SU-DHL-6 (cell line): ENCODE data around the gene TENM4.

Source experiments
- EZH2phosphoT487 ChIP-seq: fragments of 200-600 bp; sonication (generic), shearing (Covaris generic); conservative IDR thresholded peaks from 2 replicates; pipeline ENCODE4 v1.6.1; 2018; ENCODE audit warnings: mild to moderate bottlenecking, antibody characterized with exemption, low read length, moderate library complexity, mixed read lengths
- TF ChIP-seq, protein P1 (sequence below): fragments of 200-600 bp; sonication (generic); IDR thresholded peaks from one replicate; pipeline ENCODE4 v1.5.1; 2017; ENCODE audit warnings: antibody characterized with exemption, mild to moderate bottlenecking, low read length, moderate library complexity; ENCODE audit not compliant: insufficient read depth, poor library complexity, severe bottlenecking

DNA sequence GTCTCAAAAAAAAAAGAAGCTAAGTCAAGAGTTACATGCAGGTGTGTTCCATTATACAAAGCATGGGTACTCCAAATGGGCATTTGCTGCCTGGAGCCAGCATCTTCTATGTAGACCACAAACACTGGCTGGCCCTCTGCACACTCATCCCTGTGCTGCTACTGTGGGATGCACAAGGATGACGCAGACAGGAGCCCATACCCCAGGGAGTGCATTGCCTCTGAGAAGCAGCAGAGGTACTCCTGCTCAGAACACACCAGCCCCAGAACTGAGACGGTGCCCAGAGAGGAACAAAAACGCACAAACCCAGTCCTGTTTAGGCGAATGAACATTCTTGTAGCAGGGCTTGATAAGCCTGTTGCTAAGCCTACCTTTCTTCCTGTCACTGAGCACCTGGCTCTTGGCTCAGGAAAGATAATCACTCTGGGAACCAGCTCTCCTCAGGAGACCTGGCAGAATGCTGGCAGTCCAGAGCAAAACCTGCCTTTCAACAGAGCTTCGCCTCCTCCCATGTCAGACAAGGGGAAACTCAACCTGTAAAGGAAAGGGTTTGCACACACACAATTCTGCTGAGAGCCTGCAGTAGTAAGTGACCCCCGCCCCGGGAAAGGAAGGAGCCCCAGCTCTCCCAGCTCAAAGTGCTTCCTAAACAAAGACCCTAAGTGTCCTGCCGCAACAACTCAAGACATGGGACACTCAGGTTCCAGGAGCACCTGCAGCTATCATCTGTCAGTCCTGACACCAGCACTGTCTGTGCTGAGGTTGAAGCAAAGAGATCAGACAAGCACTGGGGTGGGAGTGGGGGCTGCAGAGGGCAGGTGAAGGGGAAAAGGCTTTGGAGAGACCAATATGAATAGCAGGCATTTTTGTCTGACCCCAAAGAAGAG, 145.7 kb downstream of the TENM4 start:
- TF ChIP-seq, protein P1, sequence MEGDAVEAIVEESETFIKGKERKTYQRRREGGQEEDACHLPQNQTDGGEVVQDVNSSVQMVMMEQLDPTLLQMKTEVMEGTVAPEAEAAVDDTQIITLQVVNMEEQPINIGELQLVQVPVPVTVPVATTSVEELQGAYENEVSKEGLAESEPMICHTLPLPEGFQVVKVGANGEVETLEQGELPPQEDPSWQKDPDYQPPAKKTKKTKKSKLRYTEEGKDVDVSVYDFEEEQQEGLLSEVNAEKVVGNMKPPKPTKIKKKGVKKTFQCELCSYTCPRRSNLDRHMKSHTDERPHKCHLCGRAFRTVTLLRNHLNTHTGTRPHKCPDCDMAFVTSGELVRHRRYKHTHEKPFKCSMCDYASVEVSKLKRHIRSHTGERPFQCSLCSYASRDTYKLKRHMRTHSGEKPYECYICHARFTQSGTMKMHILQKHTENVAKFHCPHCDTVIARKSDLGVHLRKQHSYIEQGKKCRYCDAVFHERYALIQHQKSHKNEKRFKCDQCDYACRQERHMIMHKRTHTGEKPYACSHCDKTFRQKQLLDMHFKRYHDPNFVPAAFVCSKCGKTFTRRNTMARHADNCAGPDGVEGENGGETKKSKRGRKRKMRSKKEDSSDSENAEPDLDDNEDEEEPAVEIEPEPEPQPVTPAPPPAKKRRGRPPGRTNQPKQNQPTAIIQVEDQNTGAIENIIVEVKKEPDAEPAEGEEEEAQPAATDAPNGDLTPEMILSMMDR = no peak
- TF ChIP-seq EZH2phosphoT487 = no peak
